ENCODE measurements around the gene APPL2.
A peak's percentile ranks its signal among the peaks of the same experiment; 100 is the strongest.
"Not testable (repeated sequence)": the region's sequence is repeated elsewhere in the genome, so short reads cannot be mapped to it uniquely, and the experiment has no call there.

Gene APPL2

DNA sequence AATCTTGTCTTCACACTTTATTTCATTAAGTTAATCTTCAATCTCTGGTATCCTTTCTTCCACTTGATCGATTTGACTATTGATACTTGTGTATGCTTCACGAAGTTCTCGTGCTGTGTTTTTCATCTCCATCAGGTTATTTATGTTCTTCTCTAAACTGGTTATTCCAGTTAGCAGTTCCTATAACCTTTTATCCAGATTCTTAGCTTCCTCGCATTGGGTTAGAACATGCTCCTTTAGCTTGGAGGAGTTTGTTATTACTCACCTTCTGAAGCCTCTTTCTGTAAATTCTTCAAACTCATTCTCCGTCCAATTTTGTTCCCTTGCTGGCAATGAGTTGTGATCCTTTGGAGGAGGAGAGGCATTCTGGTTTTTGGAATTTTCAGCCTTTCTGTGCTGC is 52.0 kb downstream of the APPL2 start:
- DNase-seq = not testable (repeated sequence)

DNA sequence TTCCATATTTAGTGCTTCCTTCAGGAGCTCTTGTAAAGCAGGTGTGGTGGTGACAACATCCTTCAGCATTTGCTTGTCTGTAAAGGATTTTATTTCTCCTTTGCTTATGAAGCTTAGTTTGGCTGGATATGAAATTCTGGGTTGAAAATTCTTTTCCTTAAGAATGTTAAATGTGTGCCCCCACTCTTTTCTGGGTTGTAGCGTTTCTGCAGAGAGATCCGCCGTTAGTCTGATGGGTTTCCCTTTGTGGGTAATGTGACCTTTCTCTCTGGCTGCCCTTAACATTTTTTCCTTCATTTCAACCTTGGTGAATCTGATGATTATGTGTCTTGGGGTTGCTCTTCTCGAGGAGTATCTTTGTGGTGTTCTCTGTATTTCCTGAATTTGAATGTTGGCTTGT is 52.6 kb downstream of the APPL2 start:
- not testable (repeated sequence) for DNase-seq

DNA sequence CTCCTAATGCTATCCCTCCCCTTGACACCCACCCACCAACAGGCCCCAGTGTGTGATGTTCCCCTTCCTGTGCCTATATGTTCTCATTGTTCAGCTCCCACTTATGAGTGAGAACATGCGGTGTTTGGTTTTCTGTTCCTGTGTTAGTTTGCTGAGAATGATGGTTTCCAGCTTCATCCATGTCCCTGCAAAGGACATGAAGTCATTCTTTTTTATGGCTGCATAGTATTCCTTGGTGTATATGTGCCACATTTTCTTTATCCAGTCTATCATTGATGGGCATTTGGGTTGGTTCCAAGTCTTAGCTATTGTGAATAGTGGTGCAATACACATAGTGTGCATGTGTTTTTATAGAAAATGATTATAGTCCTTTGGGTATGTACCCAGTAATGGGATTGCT is 56.9 kb downstream of the APPL2 start:
- not testable (repeated sequence) for DNase-seq

DNA sequence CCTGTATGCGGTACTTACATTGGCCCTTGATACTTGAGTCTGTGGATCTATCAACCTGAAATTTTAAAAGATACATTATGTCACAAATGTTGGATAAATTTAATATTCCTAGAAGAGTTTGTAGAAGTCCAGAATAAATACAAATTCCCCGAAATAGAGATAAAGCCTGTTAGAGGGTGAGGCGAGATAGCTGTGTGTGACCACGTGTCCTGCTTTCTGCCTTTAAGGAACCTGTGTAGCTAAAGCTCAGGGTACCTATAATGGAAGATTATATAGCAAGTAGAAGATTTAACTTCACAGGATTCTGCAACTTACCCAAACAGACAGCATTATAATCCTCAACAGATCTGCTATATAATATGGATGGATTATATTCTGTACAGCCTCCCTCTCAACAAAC is 58.8 kb downstream of the APPL2 start:
- no peak for DNase-seq

DNA sequence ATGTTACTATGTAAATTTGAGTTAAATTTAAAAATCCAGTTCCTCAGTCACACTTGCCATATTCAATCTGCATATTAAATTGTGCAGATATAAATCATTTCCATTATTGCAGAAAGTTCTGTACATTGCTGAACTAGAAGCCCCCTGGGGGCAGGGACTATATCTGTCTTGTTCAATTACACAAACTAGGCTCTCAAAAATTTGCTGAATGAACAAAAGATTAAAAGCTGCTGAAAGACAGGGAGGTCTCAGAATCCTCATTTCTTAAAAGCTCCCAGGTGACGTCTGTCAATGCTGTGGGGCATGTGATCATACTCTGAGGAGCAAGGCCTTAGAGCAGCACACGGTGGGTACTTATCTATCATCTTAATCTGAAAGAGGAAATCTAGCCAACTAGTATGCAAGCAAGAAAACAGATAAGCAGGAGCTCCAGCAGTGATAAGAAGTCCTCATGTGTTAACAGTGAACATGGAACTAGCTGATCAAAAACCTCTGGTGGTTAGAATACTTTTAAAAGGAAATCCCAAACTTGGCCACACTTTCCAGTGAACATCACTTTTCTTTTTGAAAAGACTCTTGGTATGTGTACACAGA is 60.5 kb downstream of the APPL2 start:
- DNase-seq = no peak

DNA sequence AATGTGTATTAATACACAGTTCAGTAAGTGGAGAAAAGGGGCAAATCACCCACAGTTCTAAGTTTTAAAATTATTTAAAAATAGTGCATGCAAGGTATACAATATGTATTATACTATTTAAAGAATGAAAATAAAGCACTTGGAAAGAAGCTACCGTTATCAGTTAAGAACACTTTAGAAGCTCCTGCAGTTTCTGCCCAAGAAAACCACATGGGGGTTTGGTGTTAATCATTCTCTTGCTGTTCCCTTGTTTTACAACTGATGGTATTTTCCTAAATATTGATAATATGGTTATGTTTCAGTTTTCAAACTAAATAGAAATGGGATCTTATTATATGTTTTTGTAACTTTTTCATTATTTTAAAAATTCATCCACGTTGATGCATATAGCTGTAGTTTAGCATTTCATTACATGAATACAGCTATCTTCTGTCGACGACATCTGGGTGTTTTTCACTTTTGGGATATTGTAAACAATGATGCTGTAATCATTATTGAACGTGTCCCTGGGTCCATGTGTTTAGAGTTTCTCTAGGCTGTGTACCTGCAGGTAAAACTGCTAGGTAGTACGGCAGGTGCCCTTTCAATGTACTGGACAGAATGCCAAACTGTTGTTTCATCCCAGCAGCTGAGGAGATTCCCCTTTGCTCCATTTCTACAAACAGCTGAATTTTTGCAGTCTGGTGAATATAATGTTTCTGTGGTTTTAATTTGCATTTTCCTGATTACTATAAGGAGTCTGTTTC is 64.1 kb downstream of the APPL2 start:
- DNase-seq = no peak

DNA sequence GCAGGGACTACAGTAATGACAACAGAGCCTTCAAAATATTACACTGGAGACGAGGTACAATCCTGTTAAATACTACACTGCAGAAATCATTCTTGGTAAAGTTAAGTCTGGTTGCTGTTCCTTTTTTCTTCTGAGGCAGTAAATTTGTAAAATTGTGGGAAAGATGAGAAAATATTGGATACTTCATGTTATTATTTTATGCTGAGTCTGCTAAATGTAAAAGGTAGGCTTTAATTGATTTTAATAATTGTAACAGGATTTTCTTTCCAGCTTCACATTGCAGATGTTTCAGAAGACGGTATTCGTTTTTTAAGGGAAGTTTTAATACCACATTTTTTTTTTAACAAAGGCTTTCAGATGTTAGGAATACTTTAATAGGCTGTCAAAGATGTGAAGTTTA is 65.8 kb downstream of the APPL2 start:
- no peak for DNase-seq

DNA sequence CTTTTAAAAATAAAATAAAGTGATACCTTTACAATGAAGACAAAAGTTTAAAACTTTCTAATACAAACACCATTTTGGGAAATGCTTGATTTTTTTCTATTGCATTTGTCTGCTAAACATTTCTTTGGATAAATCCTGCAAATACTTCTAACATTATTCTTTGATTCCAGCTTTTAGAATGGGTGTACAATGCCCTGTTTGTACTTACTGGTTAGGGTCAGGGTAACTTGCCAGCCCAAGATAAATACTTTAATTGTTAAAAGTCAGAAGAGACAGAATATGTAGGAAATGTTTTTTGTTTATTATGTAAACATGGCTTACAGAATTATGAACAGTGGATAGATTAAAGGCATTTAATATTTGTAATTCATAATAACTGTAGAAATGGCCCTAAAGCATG is 68.0 kb downstream of the APPL2 start:
- DNase-seq = no peak

DNA sequence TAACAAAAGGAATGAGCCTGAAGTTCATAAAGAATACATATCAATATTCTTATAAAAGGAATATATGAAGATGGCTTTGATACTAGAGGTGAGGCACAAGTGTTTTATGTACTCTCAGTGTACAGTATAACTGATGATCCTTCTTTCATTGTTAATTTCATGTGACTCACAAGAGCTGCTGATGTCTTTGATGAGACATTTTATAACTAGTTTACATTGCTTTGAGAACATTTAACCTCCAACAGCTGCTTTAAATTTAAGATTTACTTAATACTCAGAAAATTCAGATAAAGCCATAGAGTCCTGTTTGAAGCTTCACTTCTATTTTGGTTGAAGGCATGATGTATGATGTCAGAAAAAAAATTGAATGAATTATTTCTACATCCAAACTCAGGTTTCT is 68.6 kb downstream of the APPL2 start:
- no peak for DNase-seq

DNA sequence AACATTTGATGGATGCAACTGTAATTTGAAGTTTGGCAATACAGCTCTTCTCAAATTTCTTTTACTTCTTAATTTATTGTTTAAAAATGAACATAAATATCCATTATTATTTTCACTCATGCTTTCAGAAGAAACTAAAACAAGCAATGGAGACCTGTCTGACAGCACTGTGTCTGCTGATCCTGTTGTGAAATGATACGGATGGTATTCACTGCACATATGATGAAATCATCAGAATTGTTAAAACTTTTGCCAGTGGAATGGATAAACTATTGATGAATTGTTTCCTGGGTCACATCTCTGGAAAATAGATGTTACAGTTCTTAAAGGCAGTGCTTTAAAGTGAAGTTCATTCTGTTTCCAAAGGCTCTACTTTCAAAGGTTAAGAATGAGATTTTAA is 69.2 kb downstream of the APPL2 start:
- no peak for DNase-seq

DNA sequence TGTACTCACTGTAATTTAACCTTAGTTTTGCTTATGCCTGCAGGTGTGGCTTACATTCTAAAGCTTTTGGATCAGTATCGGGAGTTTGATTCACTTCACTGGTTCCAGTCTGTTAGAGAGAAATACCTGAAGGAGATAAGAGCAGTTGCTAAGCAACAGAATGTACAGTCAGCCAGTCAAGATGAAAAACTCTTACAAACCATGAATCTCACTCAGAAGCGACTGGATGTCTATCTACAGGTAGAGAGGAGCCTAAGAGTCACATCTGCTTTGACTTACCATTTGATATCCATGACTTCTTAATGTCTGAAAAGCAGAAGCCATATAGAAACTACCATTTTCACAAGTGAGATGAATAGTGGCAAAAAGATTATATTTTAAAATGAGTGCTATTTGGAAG is 71.9 kb downstream of the APPL2 start:
- DNase-seq = peak; percentile 1

DNA sequence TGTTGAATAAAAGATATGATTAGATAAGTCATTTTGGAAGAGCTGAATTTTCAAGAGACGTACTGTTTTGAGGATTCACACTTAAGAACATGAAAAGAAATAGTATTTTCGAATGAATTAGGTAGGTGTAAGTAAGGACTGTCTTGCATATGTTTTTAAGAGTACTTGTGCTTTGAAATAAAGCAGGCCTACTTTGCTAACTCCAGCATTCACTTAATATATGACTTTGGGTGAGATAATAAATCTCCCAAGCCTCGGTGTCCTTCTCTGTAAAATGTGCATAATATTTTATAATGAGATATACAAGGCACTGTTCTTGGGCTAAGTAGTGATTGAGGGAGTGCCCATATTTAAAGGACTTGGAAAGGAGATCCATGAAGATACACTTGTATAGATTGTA is 73.8 kb downstream of the APPL2 start:
- DNase-seq = no peak

DNA sequence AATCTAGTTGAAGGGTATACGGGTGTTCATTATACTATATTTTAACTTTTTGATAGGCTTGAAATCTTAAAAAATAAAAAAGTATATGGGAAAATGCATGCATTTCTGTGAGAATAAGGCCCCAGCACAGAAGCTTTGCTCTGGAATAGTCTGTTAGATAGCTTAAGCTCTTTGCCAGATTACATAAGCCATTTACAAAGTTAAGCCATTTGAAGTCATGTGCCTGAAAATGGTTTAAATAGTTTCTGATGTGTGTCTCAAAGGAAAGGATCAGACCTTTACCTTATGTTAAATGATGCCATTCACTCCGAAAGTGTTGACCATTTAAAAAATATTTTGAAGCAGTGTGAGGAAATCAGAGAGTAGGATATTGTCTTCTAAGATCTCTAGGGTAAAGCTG is 77.1 kb downstream of the APPL2 start:
- DNase-seq = no peak

DNA sequence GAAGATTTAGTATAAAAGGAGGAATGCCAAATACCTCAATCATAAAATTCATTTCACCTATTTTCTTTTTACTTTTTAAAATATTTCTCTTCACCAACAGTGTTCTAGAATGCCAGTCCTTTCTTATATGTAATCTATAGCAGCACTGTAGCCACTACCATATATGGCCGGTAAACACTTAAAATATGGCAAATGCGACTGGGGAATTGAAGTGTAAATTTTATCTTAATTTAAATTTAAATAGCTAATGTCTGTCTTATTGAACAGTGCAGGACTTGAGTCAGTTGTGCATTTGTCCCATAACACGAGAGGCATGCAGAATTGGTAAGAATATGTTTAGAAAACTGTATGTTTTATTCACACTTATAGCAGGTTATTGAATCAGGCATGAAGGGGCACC is 78.4 kb downstream of the APPL2 start:
- no peak for DNase-seq

DNA sequence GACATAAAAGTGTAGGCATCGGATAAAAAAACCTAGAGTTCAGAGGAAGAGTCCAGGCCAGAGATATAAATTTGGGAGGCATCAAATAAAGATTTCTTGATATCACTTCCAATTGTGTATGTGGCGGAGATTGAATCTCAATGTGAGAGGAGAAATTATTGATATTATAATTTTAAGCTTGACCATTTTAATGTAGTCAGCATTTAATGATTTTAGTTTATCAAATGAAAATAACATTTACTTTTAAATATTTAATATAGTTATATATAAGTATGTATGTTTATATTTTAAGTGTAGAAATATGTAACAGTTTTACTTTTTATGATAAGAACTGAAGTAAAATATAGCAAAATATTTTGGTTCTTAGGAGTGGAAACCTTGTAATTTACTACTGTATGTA is 79.7 kb downstream of the APPL2 start:
- no peak for DNase-seq

DNA sequence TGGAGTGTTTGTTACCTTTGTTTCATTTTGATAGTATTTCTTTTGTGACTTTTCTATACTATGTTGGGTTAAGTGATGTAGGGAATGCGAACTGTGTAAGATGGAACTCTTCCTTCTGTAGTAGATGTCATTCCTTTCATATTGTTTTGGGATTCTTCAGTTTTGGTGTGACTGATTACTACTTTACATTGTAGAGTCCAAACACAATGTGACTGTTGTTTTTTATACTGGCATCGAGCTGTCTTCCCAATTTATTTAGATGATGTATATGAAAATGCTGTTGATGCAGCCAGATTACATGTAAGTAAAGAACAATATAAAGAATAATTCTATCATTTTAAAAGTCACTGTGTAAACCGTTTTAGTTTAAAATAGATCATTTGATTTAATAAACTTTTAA is 93.7 kb downstream of the APPL2 start:
- no peak for DNase-seq

DNA sequence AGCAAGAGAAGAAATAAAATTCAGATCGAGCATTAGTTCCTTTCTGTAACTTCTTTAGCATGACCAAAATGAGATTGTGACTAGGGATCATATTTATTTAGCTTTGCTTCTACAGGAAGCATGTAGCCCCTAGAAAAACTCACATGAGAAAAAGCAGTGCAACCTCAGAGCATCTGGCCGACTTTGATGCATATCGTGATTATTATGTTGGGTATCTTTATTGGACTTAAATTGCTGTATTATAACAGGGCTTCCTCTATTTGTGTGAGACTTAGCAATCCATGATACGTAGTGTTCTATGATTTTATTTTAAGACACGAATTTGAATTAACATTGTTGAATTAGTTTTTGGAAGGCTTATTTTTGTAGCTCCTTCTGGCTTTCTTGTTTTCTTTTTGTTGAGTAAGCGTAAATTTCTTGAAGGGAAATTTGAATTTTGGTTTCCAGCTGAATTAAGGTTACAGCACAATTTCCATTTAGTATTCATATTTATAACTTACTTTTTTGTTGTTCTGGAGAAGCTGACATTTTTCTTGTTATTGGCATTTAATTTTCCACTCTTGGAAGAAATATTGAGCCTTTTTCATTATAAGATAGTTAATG is 94.6 kb downstream of the APPL2 start:
- no peak for DNase-seq

DNA sequence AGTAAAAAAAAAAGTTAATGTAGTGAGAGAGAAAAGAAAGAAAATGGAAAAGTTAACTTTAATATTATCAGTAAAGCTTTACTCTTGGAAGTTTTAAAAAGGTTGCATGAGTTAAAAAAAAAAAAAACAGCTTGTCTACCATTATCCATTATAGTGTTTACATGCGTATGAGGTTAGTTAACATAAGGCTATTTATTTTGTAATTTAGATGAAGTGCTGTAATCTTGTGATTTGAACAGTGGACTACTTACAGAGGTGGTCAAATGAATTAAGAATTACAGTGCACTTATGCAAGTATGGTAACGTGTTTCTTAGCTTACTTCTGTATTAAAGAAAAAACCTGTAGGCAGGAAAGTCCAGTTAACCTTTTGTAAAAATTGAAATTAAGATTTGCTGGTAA is 97.7 kb downstream of the APPL2 start:
- no peak for DNase-seq
